ENCODE measurements around the gene PLCH2. TPM values are rescaled to one million over a fixed set of nuclear protein-coding genes. Genes with fewer than 3 reads are reported as not detected.

Gene PLCH2
- total RNA-seq, 1 donor from 2014 or later: 3.8 TPM

DNA sequence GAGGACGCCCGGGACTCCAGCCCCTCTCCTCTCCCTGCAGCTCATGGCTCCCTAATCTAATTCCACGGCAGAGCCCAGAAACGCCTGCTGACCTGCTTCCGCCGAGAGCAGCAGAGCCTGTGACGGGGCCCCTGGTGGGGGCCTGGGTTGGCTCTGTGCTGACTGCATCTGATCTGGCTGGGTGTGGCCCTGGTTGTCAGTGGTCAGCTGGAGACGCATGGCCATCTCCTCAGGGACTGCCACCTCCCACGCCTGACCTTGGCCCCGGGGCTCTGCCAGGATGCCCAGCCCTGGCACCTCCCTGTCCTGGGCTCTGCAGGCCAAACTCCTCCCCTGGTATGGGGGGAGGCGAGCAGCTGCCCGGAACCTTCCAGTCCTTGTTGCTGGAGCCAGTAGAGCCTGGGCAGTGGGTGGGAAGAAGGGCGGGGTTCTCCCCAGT is 1.1 kb upstream of the PLCH2 start:
- Histone ChIP-seq H3K4me3 (no peak overlapping the region), H3K4me1 (no peaks in the 10 kb centered on the region), H3K36me3 (no peaks in the 10 kb centered on the region), H3K27me3 (ENCODE audit: low read depth) (peaks cover 22% of the 10 kb centered on the region), H3K9me3 (no peaks in the 10 kb centered on the region), H3K27ac (no peak overlapping the region)
- DNase-seq (no peak), ATAC-seq (peak in 1 of 2 donors; percentile 2)
- TF ChIP-seq, protein P1, sequence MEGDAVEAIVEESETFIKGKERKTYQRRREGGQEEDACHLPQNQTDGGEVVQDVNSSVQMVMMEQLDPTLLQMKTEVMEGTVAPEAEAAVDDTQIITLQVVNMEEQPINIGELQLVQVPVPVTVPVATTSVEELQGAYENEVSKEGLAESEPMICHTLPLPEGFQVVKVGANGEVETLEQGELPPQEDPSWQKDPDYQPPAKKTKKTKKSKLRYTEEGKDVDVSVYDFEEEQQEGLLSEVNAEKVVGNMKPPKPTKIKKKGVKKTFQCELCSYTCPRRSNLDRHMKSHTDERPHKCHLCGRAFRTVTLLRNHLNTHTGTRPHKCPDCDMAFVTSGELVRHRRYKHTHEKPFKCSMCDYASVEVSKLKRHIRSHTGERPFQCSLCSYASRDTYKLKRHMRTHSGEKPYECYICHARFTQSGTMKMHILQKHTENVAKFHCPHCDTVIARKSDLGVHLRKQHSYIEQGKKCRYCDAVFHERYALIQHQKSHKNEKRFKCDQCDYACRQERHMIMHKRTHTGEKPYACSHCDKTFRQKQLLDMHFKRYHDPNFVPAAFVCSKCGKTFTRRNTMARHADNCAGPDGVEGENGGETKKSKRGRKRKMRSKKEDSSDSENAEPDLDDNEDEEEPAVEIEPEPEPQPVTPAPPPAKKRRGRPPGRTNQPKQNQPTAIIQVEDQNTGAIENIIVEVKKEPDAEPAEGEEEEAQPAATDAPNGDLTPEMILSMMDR (IDR thresholded peaks at IDR 0.05): no peak
- intact Hi-C loops (cut with DNase I): no loop called here

DNA sequence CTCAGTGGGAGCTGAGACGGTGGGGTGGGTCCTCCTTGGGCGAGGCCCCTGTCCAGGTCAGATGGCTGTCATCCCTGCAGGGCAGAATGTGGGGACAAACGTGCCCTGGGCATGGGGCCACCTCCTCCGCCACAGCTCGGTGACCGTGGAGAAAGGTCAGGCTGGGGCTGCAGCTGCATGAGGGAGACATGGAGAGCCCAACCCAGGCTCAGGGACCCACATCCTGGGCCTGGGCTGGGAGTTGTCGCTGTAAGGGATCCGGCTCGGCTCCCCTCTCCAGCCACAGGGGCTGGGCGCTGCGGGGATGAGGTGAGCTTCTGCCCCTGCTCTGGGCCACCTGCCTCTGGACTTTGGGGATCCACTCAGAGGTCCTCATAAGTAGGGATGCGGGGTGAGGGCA is 518 bp upstream of the PLCH2 start:
- H3K9me3 ChIP-seq: no peaks in the 10 kb centered on the region
- H3K27ac ChIP-seq: no peak overlapping the region
- no peak for DNase-seq
- intact Hi-C loops (cut with DNase I): no loop called here
- H3K4me3 ChIP-seq: no peak overlapping the region
- H3K36me3 ChIP-seq: no peaks in the 10 kb centered on the region
- peaks cover 16% of the 10 kb centered on the region for H3K27me3 ChIP-seq (ENCODE audit: low read depth)
- H3K4me1 ChIP-seq: no peaks in the 10 kb centered on the region
- ATAC-seq: no peak
- TF ChIP-seq, protein P1 (IDR thresholded peaks at IDR 0.05): no peak

DNA sequence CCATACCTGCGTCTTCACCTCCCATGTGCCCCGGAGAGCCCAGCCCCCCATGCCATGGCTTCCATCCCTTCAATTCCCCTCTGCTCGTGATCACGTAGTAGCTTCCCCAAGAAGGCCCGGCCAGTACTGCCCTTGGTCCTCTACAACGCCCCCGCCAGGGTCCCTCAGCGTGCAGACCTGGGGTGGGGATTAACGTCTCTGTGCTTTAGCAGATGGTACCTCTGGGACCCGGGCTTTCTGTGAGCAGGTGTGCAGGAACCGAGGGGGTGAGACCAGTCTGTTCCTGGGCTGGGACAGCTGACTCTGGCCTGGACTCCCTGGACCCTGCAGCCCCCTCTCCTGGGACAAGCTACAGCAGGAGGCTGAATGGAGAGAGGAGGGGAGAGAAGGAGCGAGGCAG is 1.2 kb downstream of the PLCH2 start:
- TF ChIP-seq, protein P1 (IDR thresholded peaks at IDR 0.05): no peak
- no peaks in the 10 kb centered on the region for H3K4me1 ChIP-seq
- no peak overlapping the region for H3K27ac ChIP-seq
- no peaks in the 10 kb centered on the region for H3K9me3 ChIP-seq
- peaks cover 5% of the 10 kb centered on the region for H3K27me3 ChIP-seq (ENCODE audit: low read depth)
- DNase-seq (no peak), ATAC-seq (no peak)
- intact Hi-C loops (cut with DNase I): no loop called here
- H3K4me3 ChIP-seq: no peak overlapping the region
- H3K36me3 ChIP-seq: no peaks in the 10 kb centered on the region

DNA sequence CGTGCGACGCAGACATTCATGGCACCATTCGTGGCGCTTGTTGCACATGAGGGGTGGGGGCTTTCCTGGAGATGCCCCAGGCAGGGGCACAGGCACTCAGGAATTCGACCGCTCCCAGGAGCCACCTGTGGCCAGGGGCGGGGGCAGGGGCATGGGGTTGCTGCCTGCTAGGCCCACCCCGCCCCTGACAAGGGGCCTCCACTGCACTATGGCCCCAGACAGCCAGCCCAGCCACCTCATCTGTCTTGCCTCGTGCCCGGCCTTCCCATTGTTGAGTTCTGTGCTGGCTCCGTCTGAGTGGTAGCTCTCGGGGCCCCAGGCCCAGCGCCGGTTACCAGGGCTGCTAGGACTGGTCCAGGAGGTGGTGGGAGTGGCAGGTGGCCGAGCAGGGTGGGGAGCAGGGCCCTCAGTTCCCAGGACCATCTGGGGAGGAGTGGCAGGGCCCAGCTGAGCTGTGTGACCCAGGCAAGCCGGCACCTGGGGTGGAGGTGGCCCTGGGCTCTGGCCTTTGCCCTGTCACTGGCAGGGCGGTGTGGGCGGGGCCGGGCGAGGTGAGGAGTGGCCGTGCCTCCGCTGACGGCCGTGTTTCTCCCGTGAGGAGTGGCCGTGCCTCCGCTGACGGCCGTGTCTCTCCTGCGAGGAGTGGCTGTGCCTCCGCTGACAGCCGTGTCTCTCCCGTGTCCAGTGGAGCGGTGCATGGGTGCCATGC is 1.9 kb downstream of the PLCH2 start:
- ATAC-seq (no peak), DNase-seq (no peak)
- Histone ChIP-seq H3K27me3 (ENCODE audit: low read depth) (peaks cover 5% of the 10 kb centered on the region), H3K36me3 (no peaks in the 10 kb centered on the region), H3K9me3 (no peaks in the 10 kb centered on the region), H3K4me1 (no peaks in the 10 kb centered on the region), H3K27ac (no peak overlapping the region), H3K4me3 (no peak overlapping the region)
- TF ChIP-seq, protein P1 (IDR thresholded peaks at IDR 0.05): no peak
- intact Hi-C loops (cut with DNase I): no loop called here

DNA sequence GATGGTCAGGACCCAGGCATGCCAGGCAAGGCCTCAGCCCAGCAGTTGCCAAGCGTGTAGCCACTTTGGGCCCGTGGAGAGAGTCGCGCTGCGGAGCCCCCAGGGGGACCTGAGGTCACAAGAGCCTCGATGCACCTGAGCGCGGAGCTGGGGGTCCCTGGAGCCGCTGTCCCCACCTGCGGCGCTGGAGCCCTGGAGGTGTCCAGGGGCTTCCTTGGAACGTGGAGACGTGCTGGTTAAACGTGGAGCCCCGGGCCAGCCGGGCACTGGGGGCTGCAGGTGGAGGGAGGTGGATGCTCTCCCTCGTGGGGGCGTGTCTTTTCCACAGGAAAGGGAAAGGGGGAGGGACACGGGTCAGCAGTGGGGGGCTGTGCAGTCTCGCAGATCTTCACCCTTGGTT is 3.1 kb downstream of the PLCH2 start:
- intact Hi-C loops (cut with DNase I): no loop called here
- DNase-seq: no peak

More for the DNA sequence above, 3.1 kb downstream of the PLCH2 start:
- Histone ChIP-seq H3K27me3 (ENCODE audit: low read depth) (peaks cover 5% of the 10 kb centered on the region), H3K4me1 (no peaks in the 10 kb centered on the region), H3K9me3 (no peaks in the 10 kb centered on the region), H3K4me3 (no peak overlapping the region), H3K27ac (no peak overlapping the region), H3K36me3 (no peaks in the 10 kb centered on the region)
- no peak for ATAC-seq
- TF ChIP-seq, protein P1 (IDR thresholded peaks at IDR 0.05): no peak
